Endothelial cell of umbilical vein (primary cell): ENCODE results near the gene OOSP4A. TPM values are rescaled to one million over a fixed set of nuclear protein-coding genes. Genes with fewer than 3 reads are reported as not detected.

ENCODE experiments used
- BruUV-seq: library from RNA; stranded (reverse); fragments of 400-500 nt; replicated peaks from 2 replicates; lab custom pipeline; 2021; lab: Mats Ljungman, UMichigan
- CTCF ChIA-PET: fragments of 300-600, 350-600 bp; sonication (Branson Sonifier 250); formaldehyde crosslinking; loops from one replicate; lab custom pipeline; 2021; ENCODE audit warnings: antibody characterized with exemption, inconsistent platforms; lab: Charles Lee
- POLR2A ChIA-PET: fragments of 300-600, 350-600 bp; sonication (Branson Sonifier 250); formaldehyde crosslinking; loops from one replicate; lab custom pipeline; 2021; ENCODE audit warnings: antibody characterized with exemption, inconsistent platforms; lab: Charles Lee
- DNase-seq: peaks from one replicate; pipeline ENCODE4 v3.0.0-alpha.2; 2011; ENCODE audit warnings: low read depth, low spot score
- FAIRE-seq: peaks from 2 replicates; lab custom pipeline; 2011; peaks lifted over from hg19 to GRCh38; lab: Jason Lieb, UNC
- H2AFZ ChIP-seq: 2 replicates; pipeline ENCODE4 v1.6.0; 2012; ENCODE audit warnings: low read depth, low read length, control low read depth, inconsistent platforms
- H3K27ac ChIP-seq: 2 replicates; pipeline ENCODE4 v1.5.1; 2011; ENCODE audit warnings: low read depth, mild to moderate bottlenecking, control low read depth, low read length, moderate library complexity; ENCODE audit not compliant: insufficient read depth
- H3K27me3 ChIP-seq, 2 experiments: 2 replicates each; pipeline versions ENCODE4 v1.6.0 to v1.6.1; 2011; ENCODE audit warnings: low read length in 2 of 2, mixed read lengths in 1 of 2; ENCODE audit not compliant: control insufficient read depth in 2 of 2, insufficient read depth in 2 of 2
- H3K36me3 ChIP-seq, 2 experiments: 2 replicates in 1 of 2; 3 replicates in 1 of 2; pipeline ENCODE4 v1.5.1; 2011; ENCODE audit warnings: low read length in 2 of 2, mild to moderate bottlenecking in 1 of 2, moderate library complexity in 1 of 2; ENCODE audit not compliant: control insufficient read depth in 2 of 2, insufficient read depth in 2 of 2; ENCODE audit errors: extremely low read depth in 1 of 2
- H3K4me1 ChIP-seq: 3 replicates; pipeline ENCODE4 v1.5.1; 2011; ENCODE audit warnings: mild to moderate bottlenecking, low read length; ENCODE audit not compliant: control insufficient read depth, insufficient read depth; ENCODE audit errors: extremely low read depth
- H3K4me2 ChIP-seq: 2 replicates; pipeline ENCODE4 v1.6.1; 2011; ENCODE audit warnings: low read length, control low read depth, mixed read lengths; ENCODE audit not compliant: insufficient read depth
- H3K4me3 ChIP-seq, 3 experiments: fragments of 200-600 bp in 1 of 3; sonication (generic), shearing (Covaris generic) in 1 of 3; replicated peaks in 1 of 3; 2 replicates each; pipeline ENCODE4 v1.5.1; 2011 to 2016; ENCODE audit warnings: control low read depth in 3 of 3, low read length in 3 of 3, mild to moderate bottlenecking in 2 of 3, inconsistent platforms in 1 of 3, low read depth in 1 of 3, moderate library complexity in 1 of 3; ENCODE audit not compliant: insufficient read depth in 1 of 3
- H3K79me2 ChIP-seq: 2 replicates; pipeline ENCODE4 v1.6.0; 2012; ENCODE audit warnings: low read length, inconsistent platforms; ENCODE audit not compliant: control insufficient read depth, insufficient read depth
- H3K9ac ChIP-seq: replicated peaks from 2 replicates; pipeline ENCODE3; 2011; ENCODE audit warnings: low read length, control low read depth; ENCODE audit not compliant: insufficient read depth; ENCODE audit errors: extremely low read depth
- H3K9me1 ChIP-seq: replicated peaks from 3 replicates; pipeline ENCODE4 v1.6.0; 2011; ENCODE audit warnings: mild to moderate bottlenecking, low read length; ENCODE audit not compliant: control insufficient read depth, insufficient read depth; ENCODE audit errors: extremely low read depth
- H3K9me3 ChIP-seq: replicated peaks from 2 replicates; pipeline ENCODE4 v1.5.1; 2012; ENCODE audit warnings: low read length, inconsistent platforms; ENCODE audit not compliant: control insufficient read depth, insufficient read depth
- H4K20me1 ChIP-seq: replicated peaks from 2 replicates; pipeline ENCODE3; 2011; ENCODE audit warnings: mild to moderate bottlenecking, low read length; ENCODE audit not compliant: control insufficient read depth, insufficient read depth; ENCODE audit errors: extremely low read depth
- CTCF ChIP-seq, 2 donors: IDR thresholded peaks; 1 replicate in 1 of 2; 2 replicates in 1 of 2; pipeline ENCODE4 v1.5.1; 2011; ENCODE audit warnings: low read length in 2 of 2, mild to moderate bottlenecking in 2 of 2, moderate library complexity in 2 of 2, control low read depth in 1 of 2, inconsistent platforms in 1 of 2, low read depth in 1 of 2; ENCODE audit not compliant: insufficient read depth in 1 of 2; ENCODE audit errors: extremely low read depth in 1 of 2
- EZH2 ChIP-seq: IDR thresholded peaks from 2 replicates; pipeline ENCODE4 v1.6.1; 2012; ENCODE audit warnings: borderline replicate concordance, low read depth, mild to moderate bottlenecking, moderate library complexity, low read length, inconsistent platforms; ENCODE audit not compliant: severe bottlenecking
- FOS ChIP-seq: IDR thresholded peaks from 2 replicates; pipeline ENCODE4 v1.6.1; 2011; ENCODE audit warnings: mild to moderate bottlenecking, low read length, moderate library complexity, borderline replicate concordance; ENCODE audit not compliant: insufficient read depth
- GATA2 ChIP-seq: IDR thresholded peaks from 2 replicates; pipeline ENCODE4 v1.7.0; 2011; ENCODE audit warnings: low read depth, mild to moderate bottlenecking, moderate library complexity, mixed read lengths, low read length; ENCODE audit not compliant: insufficient read length, insufficient read depth
- JUN ChIP-seq: IDR thresholded peaks from 2 replicates; pipeline ENCODE4 v1.6.1; 2011; ENCODE audit warnings: borderline replicate concordance, low read depth; ENCODE audit not compliant: insufficient read length, insufficient read depth
- MAX ChIP-seq: IDR thresholded peaks from 2 replicates; pipeline ENCODE4 v1.6.1; 2011; ENCODE audit not compliant: insufficient read depth, insufficient read length
- MYC ChIP-seq: IDR thresholded peaks from one replicate; pipeline ENCODE4 v1.6.1; 2011; ENCODE audit warnings: mild to moderate bottlenecking, low read depth, low read length
- POLR2A ChIP-seq: IDR thresholded peaks from 2 replicates; pipeline ENCODE4 v1.6.1; 2012; ENCODE audit warnings: low read depth, mild to moderate bottlenecking, control low read depth, low read length
- POLR2AphosphoS5 ChIP-seq: IDR thresholded peaks from 2 replicates; pipeline ENCODE4 v1.6.1; 2012; ENCODE audit warnings: low read depth, mild to moderate bottlenecking, control low read depth, low read length, moderate library complexity; ENCODE audit not compliant: insufficient read depth
- dilution Hi-C: fragments of 300-500 bp; cut with MboI; formaldehyde crosslinking; loops from one replicate; pipeline ENCODE4 v1.15.0; 2019; ENCODE audit warnings: low sequenced_read_pairs; ENCODE audit not compliant: extremely low pct_ligation_motif_present
- intact Hi-C: fragments of 100-400 bp; cut with micrococcal nuclease; formaldehyde crosslinking; loops from one replicate; pipeline ENCODE4 v1.10.0; 2022
- polyA plus RNA-seq, 4 experiments: library from polyadenylated mRNA; depleted of rRNA in 3 of 4; stranded (reverse) in 3 of 4; unstranded in 1 of 4; fragments of >200 nt; gene quantifications; 2 replicates each; pipeline versions ENCODE4 v1.2.1 to v1.2.3, GENCODE V29; 2011 to 2012; ENCODE audit warnings: missing spikeins in 1 of 4
- total RNA-seq: library from RNA; stranded (reverse); gene quantifications from 2 replicates; pipeline ENCODE4 v1.2.3, GENCODE V29; 2021

The OOSP4A gene
- total and polyA plus RNA-seq, 2 donors (not counting 3 experiments of a cell fraction or from before 2014, with no cell fraction given): not detected

GRCh38 chr11:59973097-59973496 is 9.3 kb downstream of the OOSP4A start:
- dilution Hi-C loops: no loop called here
- no TSS peak for BruUV-seq
- Histone ChIP-seq H3K4me3 (no peak overlapping the region), H3K27me3 (peaks cover 2 to 6% of the 10 kb centered on the region in 2 experiments), H3K4me1 (no peaks in the 10 kb centered on the region), H2AFZ (no peak overlapping the region), H3K27ac (no peak overlapping the region), H3K9ac (no peak overlapping the region), H3K79me2 (no peaks in the 10 kb centered on the region), H3K9me3 (no peaks in the 10 kb centered on the region), H3K4me2 (no peak overlapping the region), H3K36me3 (no peaks in the 10 kb centered on the region), H3K9me1 (no peaks in the 10 kb centered on the region), H4K20me1 (no peaks in the 10 kb centered on the region)
- FAIRE-seq (no peak), DNase-seq (no peak)
- POLR2A ChIA-PET: interaction anchor here (0.6 kb wide), 1 partner anchor 132 kb away, joined by 6 read pairs; no protein-coding TSS in a partner anchor
- intact Hi-C loops: no loop called here
- CTCF ChIA-PET: no interaction called here
- no peak for TF ChIP-seq FOS
- TF ChIP-seq EZH2: no peak
- no peak for TF ChIP-seq MAX
- no peak for TF ChIP-seq MYC

- FAIRE-seq: no peak
Measured at GRCh38 chr11:59981106-59981770, 17.4 kb downstream of the OOSP4A start.

More at GRCh38 chr11:59981106-59981770, 17.4 kb downstream of the OOSP4A start:
- H4K20me1 ChIP-seq: no peaks in the 10 kb centered on the region
- H3K27me3 ChIP-seq: peaks cover 5% of the 10 kb centered on the region in 2 experiments
- CTCF ChIA-PET: interaction anchor here (0.8 to 0.9 kb wide), 2 partner anchors 19 to 270 kb away, joined by 3 read pairs; no protein-coding TSS in a partner anchor
- no peak overlapping the region for H2AFZ ChIP-seq
- no peaks in the 10 kb centered on the region for H3K36me3 ChIP-seq
- H3K4me3 ChIP-seq: no peak overlapping the region
- no peak overlapping the region for H3K27ac ChIP-seq
- no peak overlapping the region for H3K4me2 ChIP-seq
- H3K9me3 ChIP-seq: no peaks in the 10 kb centered on the region
- BruUV-seq: no TSS peak
- POLR2A ChIA-PET: no interaction called here
- H3K9ac ChIP-seq: no peak overlapping the region
- dilution Hi-C loops (no loop called here), intact Hi-C loops (no loop called here)
- TF ChIP-seq GATA2 (no peak), POLR2A (no peak), POLR2AphosphoS5 (no peak), JUN (no peak), MYC (no peak), MAX (no peak), EZH2 (no peak), CTCF (IDR thresholded peaks at IDR 0.05; ENCODE audit: extremely low read depth in 1 of 2, insufficient read depth in 1 of 2, low read depth in 1 of 2, low read length in 2 of 2) (no peak), FOS (no peak)
- no peak for DNase-seq
- no peaks in the 10 kb centered on the region for H3K9me1 ChIP-seq
- H3K4me1 ChIP-seq: no peaks in the 10 kb centered on the region
- H3K79me2 ChIP-seq: no peaks in the 10 kb centered on the region
